Fibroblast of lung (primary cell): ENCODE results near the gene FAM13A. TPM values are rescaled to one million over a fixed set of nuclear protein-coding genes. Genes with fewer than 3 reads are reported as not detected.

Experiments
- DNase-seq, 2 donors: peaks; one replicate each; pipeline versions ENCODE4 v3.0.0 to v3.0.0-alpha.2; 2010; ENCODE audit warnings: low read depth in 2 of 2
- H2AFZ ChIP-seq: 2 replicates; pipeline ENCODE4 v1.5.1; 2012; ENCODE audit warnings: low read length, control low read depth, inconsistent platforms
- H3K27ac ChIP-seq: 2 replicates; pipeline ENCODE4 v1.5.1; 2011; ENCODE audit warnings: low read length, control low read depth; ENCODE audit not compliant: insufficient read depth
- H3K27me3 ChIP-seq: 2 replicates; pipeline ENCODE4 v1.5.1; 2011; ENCODE audit warnings: mild to moderate bottlenecking, low read length; ENCODE audit not compliant: control insufficient read depth, insufficient read depth
- H3K36me3 ChIP-seq: 2 replicates; pipeline ENCODE4 v1.5.1; 2011; ENCODE audit warnings: low read length; ENCODE audit not compliant: control insufficient read depth, insufficient read depth
- H3K4me1 ChIP-seq: 2 replicates; pipeline ENCODE4 v1.5.1; 2011; ENCODE audit warnings: low read length; ENCODE audit not compliant: control insufficient read depth, insufficient read depth; ENCODE audit errors: extremely low read depth
- H3K4me2 ChIP-seq: 2 replicates; pipeline ENCODE4 v1.5.1; 2011; ENCODE audit warnings: low read length, control low read depth; ENCODE audit not compliant: insufficient read depth; ENCODE audit errors: extremely low read depth
- H3K4me3 ChIP-seq, 4 experiments: fragments of 200-600 bp in 1 of 4; sonication (generic) in 1 of 4; replicated peaks in 1 of 4; 2 replicates each; pipeline ENCODE4 v1.5.1; 2011 to 2016; ENCODE audit warnings: low read length in 4 of 4, low read depth in 3 of 4, mild to moderate bottlenecking in 3 of 4, control low read depth in 2 of 4, inconsistent platforms in 1 of 4, mixed read lengths in 1 of 4; ENCODE audit not compliant: insufficient read depth in 1 of 4; ENCODE audit errors: control extremely low read depth in 1 of 4
- H3K79me2 ChIP-seq: 2 replicates; pipeline ENCODE4 v1.5.1; 2012; ENCODE audit warnings: mild to moderate bottlenecking, low read length, inconsistent platforms; ENCODE audit not compliant: control insufficient read depth, insufficient read depth
- H3K9ac ChIP-seq: 2 replicates; pipeline ENCODE4 v1.5.1; 2011; ENCODE audit warnings: mild to moderate bottlenecking, low read length, control low read depth; ENCODE audit not compliant: insufficient read depth
- H3K9me3 ChIP-seq: 2 replicates; pipeline ENCODE4 v1.5.1; 2012; ENCODE audit warnings: low read depth, low read length; ENCODE audit not compliant: control insufficient read depth, insufficient read depth
- H4K20me1 ChIP-seq: 2 replicates; pipeline ENCODE4 v1.5.1; 2011; ENCODE audit warnings: low read length; ENCODE audit not compliant: control insufficient read depth, insufficient read depth; ENCODE audit errors: extremely low read depth
- EZH2 ChIP-seq: IDR thresholded peaks from 2 replicates; pipeline ENCODE4 v1.5.1; 2012; ENCODE audit warnings: low read length, control low read depth, mild to moderate bottlenecking; ENCODE audit errors: missing control alignments
- polyA plus RNA-seq, 2 donors: library from polyadenylated mRNA; depleted of rRNA in 1 of 2; stranded (reverse) in 1 of 2; unstranded in 1 of 2; fragments of >200 nt; gene quantifications; 2 replicates each; pipeline ENCODE4 v1.2.1, GENCODE V29; 2011 to 2012; ENCODE audit warnings: missing spikeins in 1 of 2
- total RNA-seq: library from RNA; depleted of rRNA; stranded (reverse); fragments of >200 nt; gene quantifications from 2 replicates; pipeline ENCODE4 v1.2.1, GENCODE V29; 2014
- TF ChIP-seq, protein P1 (sequence below), 2 donors: IDR thresholded peaks in 1 of 2; conservative IDR thresholded peaks in 1 of 2; 1 replicate in 1 of 2; 2 replicates in 1 of 2; pipeline ENCODE4 v1.5.1; 2011 to 2012; ENCODE audit warnings: low read length in 2 of 2, control low read depth in 1 of 2, inconsistent platforms in 1 of 2, low read depth in 1 of 2, mild to moderate bottlenecking in 1 of 2

The FAM13A gene
- total and polyA plus RNA-seq, 2 donors (not counting 1 experiment from before 2014, with no cell fraction given), result 14.3 to 23.9 TPM

GRCh38 chr4:88814043-88814617 lies 242.9 kb downstream of the FAM13A start:
- H4K20me1 ChIP-seq, result no peaks in the 10 kb centered on the region
- H3K9me3 ChIP-seq, result no peaks in the 10 kb centered on the region
- peaks cover 4% of the 10 kb centered on the region for H3K4me1 ChIP-seq
- no peak overlapping the region for H3K4me2 ChIP-seq
- H3K27ac ChIP-seq, result no peak overlapping the region
- no peak overlapping the region for H3K9ac ChIP-seq
- H3K4me3 ChIP-seq, result no peak overlapping the region
- no peak overlapping the region for H2AFZ ChIP-seq
- no peaks in the 10 kb centered on the region for H3K36me3 ChIP-seq
- no peak for DNase-seq
- no peaks in the 10 kb centered on the region for H3K79me2 ChIP-seq
- no peaks in the 10 kb centered on the region for H3K27me3 ChIP-seq
- no peak for TF ChIP-seq EZH2
- TF ChIP-seq, protein P1, sequence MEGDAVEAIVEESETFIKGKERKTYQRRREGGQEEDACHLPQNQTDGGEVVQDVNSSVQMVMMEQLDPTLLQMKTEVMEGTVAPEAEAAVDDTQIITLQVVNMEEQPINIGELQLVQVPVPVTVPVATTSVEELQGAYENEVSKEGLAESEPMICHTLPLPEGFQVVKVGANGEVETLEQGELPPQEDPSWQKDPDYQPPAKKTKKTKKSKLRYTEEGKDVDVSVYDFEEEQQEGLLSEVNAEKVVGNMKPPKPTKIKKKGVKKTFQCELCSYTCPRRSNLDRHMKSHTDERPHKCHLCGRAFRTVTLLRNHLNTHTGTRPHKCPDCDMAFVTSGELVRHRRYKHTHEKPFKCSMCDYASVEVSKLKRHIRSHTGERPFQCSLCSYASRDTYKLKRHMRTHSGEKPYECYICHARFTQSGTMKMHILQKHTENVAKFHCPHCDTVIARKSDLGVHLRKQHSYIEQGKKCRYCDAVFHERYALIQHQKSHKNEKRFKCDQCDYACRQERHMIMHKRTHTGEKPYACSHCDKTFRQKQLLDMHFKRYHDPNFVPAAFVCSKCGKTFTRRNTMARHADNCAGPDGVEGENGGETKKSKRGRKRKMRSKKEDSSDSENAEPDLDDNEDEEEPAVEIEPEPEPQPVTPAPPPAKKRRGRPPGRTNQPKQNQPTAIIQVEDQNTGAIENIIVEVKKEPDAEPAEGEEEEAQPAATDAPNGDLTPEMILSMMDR (conservative IDR thresholded peaks at IDR 0.05 in 1 of 2, IDR thresholded peaks at IDR 0.05 in 1 of 2; ENCODE audit: low read depth in 1 of 2, low read length in 2 of 2), result no peak

DNA sequence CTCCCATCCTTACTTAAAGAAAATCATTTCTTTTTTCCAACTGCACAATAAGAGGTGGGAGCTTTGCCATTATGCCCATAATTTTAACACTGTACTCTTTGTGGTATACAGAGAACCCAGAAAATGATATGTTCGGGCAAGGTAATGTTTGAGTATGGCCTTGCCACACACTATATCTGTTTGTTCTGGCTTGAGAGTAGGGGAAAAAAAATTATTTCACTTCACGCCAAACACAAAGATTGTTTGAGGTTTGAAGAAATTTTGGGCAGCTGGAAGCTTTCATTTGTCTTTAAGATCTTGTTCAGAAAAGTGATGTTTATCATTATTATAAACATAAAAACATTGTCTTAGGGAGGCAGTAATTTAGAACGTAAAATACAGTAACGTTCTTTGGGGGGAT lies 244.0 kb downstream of the FAM13A start:
- no peaks in the 10 kb centered on the region for H3K36me3 ChIP-seq
- no peak for DNase-seq
- TF ChIP-seq, protein P1 (conservative IDR thresholded peaks at IDR 0.05 in 1 of 2, IDR thresholded peaks at IDR 0.05 in 1 of 2; ENCODE audit: low read depth in 1 of 2, low read length in 2 of 2), result no peak
- TF ChIP-seq EZH2, result no peak
- no peak overlapping the region for H3K4me3 ChIP-seq
- H3K9ac ChIP-seq, result no peak overlapping the region
- no peak overlapping the region for H3K27ac ChIP-seq
- no peaks in the 10 kb centered on the region for H4K20me1 ChIP-seq
- no peaks in the 10 kb centered on the region for H3K9me3 ChIP-seq
- H2AFZ ChIP-seq, result no peak overlapping the region
- no peaks in the 10 kb centered on the region for H3K4me1 ChIP-seq
- H3K4me2 ChIP-seq, result no peak overlapping the region
- H3K27me3 ChIP-seq, result no peaks in the 10 kb centered on the region
- no peaks in the 10 kb centered on the region for H3K79me2 ChIP-seq

- H3K36me3 ChIP-seq, result no peaks in the 10 kb centered on the region
- H3K27ac ChIP-seq, result no peak overlapping the region
- no peak overlapping the region for H2AFZ ChIP-seq
- no peaks in the 10 kb centered on the region for H3K9me3 ChIP-seq
- no peak overlapping the region for H3K9ac ChIP-seq
- no peak for DNase-seq
- no peaks in the 10 kb centered on the region for H3K79me2 ChIP-seq
- no peaks in the 10 kb centered on the region for H4K20me1 ChIP-seq
- no peak overlapping the region for H3K4me2 ChIP-seq
- H3K4me3 ChIP-seq, result no peak overlapping the region
- H3K4me1 ChIP-seq, result no peaks in the 10 kb centered on the region
- H3K27me3 ChIP-seq, result no peaks in the 10 kb centered on the region
- no peak for TF ChIP-seq EZH2
- TF ChIP-seq, protein P1 (conservative IDR thresholded peaks at IDR 0.05 in 1 of 2, IDR thresholded peaks at IDR 0.05 in 1 of 2; ENCODE audit: low read depth in 1 of 2, low read length in 2 of 2), result no peak
Observed at GRCh38 chr4:88812420-88812819, 244.6 kb downstream of the FAM13A start.
